OCI-LY1 (cell line): ENCODE results near the gene GALNT2.

Experiments used
- H2AFZ ChIP-seq: fragments of 200-600 bp; sonication (generic), shearing (Covaris generic); 2 replicates; pipeline ENCODE4 v1.6.0; 2014; ENCODE audit warnings: antibody characterized with exemption, mild to moderate bottlenecking, low read length
- H3F3A ChIP-seq: fragments of 200-600 bp; sonication (generic), shearing (Covaris generic); 2 replicates; pipeline ENCODE4 v1.6.0; 2014; ENCODE audit warnings: mild to moderate bottlenecking, antibody characterized with exemption, low read length, moderate library complexity; ENCODE audit not compliant: insufficient read depth
- H3K27ac ChIP-seq: fragments of 200-600 bp; sonication (generic); 2 replicates; pipeline ENCODE4 v1.5.1; 2014; ENCODE audit warnings: low read length, mixed run types, mild to moderate bottlenecking, low read depth; ENCODE audit not compliant: poor library complexity, severe bottlenecking
- H3K27me3 ChIP-seq: fragments of 200-600 bp; sonication (generic); 2 replicates; pipeline ENCODE4 v1.6.0; 2014; ENCODE audit warnings: antibody characterized with exemption, mild to moderate bottlenecking, low read length, moderate library complexity; ENCODE audit not compliant: insufficient read depth
- H3K36me3 ChIP-seq: fragments of 200-600 bp; sonication (generic); 2 replicates; pipeline ENCODE4 v1.6.1; 2014; ENCODE audit warnings: mild to moderate bottlenecking, antibody characterized with exemption, low read length, moderate library complexity, mixed read lengths; ENCODE audit not compliant: insufficient read depth
- H3K4me1 ChIP-seq: fragments of 200-600 bp; sonication (generic); 2 replicates; pipeline ENCODE4 v1.5.1; 2014; ENCODE audit warnings: mild to moderate bottlenecking, low read length, moderate library complexity; ENCODE audit not compliant: insufficient read depth, severe bottlenecking
- H3K4me2 ChIP-seq: fragments of 200-600 bp; sonication (generic), shearing (Covaris generic); 2 replicates; pipeline ENCODE4 v1.6.1; 2014; ENCODE audit warnings: low read length
- H3K4me3 ChIP-seq: fragments of 200-600 bp; sonication (generic); 2 replicates; pipeline ENCODE4 v1.5.1; 2014; ENCODE audit warnings: low read length, low read depth, mild to moderate bottlenecking, mixed read lengths; ENCODE audit not compliant: poor library complexity, severe bottlenecking
- H3K79me2 ChIP-seq: fragments of 200-600 bp; shearing (Covaris generic); 2 replicates; pipeline ENCODE4 v1.6.1; 2016; ENCODE audit warnings: mixed run types, low read length, mixed read lengths; ENCODE audit not compliant: insufficient read depth
- H3K9ac ChIP-seq: fragments of 200-600 bp; sonication (generic), shearing (Covaris generic); 2 replicates; pipeline ENCODE4 v1.6.1; 2014; ENCODE audit warnings: mild to moderate bottlenecking, low read length, mixed read lengths
- H3K9me2 ChIP-seq: fragments of 200-600 bp; sonication (generic), shearing (Covaris generic); 2 replicates; pipeline ENCODE4 v1.6.1; 2014; ENCODE audit warnings: low read depth, mild to moderate bottlenecking, low read length, mixed read lengths
- H3K9me3 ChIP-seq: fragments of 200-600 bp; shearing (Covaris generic); 2 replicates; pipeline ENCODE4 v1.6.1; 2014; ENCODE audit warnings: low read length, mixed read lengths
- H4K20me1 ChIP-seq: fragments of 200-600 bp; sonication (generic), shearing (Covaris generic); 2 replicates; pipeline ENCODE4 v1.6.0; 2016; ENCODE audit warnings: mild to moderate bottlenecking, low read length; ENCODE audit not compliant: insufficient read depth
- EZH2 ChIP-seq: fragments of 200-600 bp; sonication (generic), shearing (Covaris generic); IDR thresholded peaks from 2 replicates; pipeline ENCODE4 v1.8.0; 2017; ENCODE audit warnings: borderline replicate concordance, mixed run types, mild to moderate bottlenecking, antibody characterized with exemption, low read length, moderate library complexity, mixed read lengths
- TF ChIP-seq, protein P1 (sequence below): fragments of 200-600 bp; sonication (generic), shearing (Covaris generic); IDR thresholded peaks from 2 replicates; pipeline ENCODE4 v1.5.1; 2017; ENCODE audit warnings: mild to moderate bottlenecking, antibody characterized with exemption, low read length, moderate library complexity, mixed read lengths

GALNT2 gene

DNA sequence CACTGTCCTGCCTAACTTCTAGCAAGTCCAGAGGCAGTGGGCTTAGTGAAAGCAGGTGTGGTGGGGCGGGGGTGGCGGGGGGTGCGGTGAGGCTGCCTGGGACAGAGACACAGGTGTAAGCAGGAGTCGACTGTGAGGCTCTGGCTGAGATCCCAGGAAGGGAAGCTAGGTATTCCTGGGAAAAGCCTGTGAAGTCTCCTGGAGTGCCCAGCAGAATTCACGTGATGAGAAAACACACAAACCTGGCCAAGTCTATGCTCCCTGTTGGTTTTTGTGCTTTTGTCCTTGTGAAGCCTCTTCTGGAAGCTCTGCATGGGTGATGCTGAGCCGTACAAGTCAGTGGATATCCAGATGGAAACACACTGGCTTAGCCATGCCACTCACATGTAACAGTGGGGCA is 5.3 kb downstream of the GALNT2 start:
- Histone ChIP-seq H3K4me2 (no peak overlapping the region), H3K27ac (no peak overlapping the region), H3K9ac (no peak overlapping the region)

DNA sequence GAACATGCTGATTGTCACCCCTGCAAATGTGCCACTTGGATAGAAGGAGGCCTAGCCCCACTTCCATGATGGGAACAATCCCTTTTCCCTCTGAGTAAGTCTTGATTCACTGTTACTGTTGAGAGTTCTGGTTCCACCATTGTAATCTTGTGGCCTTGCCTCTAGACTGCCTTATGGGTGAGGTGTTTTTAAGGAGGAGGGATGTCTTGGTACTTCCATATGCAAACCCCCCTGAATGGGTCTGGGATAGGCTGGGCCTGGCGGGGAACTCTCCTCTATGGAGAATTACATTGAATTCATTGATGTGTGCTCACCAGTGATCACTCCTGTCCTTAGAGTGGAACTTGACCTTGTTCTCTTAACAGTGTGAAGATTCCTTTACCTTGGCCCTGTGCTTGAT is 5.8 kb downstream of the GALNT2 start:
- no peaks in the 10 kb centered on the region for H3K27me3 ChIP-seq
- no peak overlapping the region for H3K27ac ChIP-seq
- H3K4me3 ChIP-seq: no peak overlapping the region
- H2AFZ ChIP-seq: no peak overlapping the region
- no peaks in the 10 kb centered on the region for H4K20me1 ChIP-seq
- H3K9me2 ChIP-seq: no peaks in the 10 kb centered on the region
- H3K4me2 ChIP-seq: no peak overlapping the region
- H3K36me3 ChIP-seq: peaks cover 13% of the 10 kb centered on the region; the same call in 1 of the 2 replicates
- peaks cover 94% of the 10 kb centered on the region for H3K79me2 ChIP-seq
- no peaks in the 10 kb centered on the region for H3F3A ChIP-seq
- TF ChIP-seq, protein P1, sequence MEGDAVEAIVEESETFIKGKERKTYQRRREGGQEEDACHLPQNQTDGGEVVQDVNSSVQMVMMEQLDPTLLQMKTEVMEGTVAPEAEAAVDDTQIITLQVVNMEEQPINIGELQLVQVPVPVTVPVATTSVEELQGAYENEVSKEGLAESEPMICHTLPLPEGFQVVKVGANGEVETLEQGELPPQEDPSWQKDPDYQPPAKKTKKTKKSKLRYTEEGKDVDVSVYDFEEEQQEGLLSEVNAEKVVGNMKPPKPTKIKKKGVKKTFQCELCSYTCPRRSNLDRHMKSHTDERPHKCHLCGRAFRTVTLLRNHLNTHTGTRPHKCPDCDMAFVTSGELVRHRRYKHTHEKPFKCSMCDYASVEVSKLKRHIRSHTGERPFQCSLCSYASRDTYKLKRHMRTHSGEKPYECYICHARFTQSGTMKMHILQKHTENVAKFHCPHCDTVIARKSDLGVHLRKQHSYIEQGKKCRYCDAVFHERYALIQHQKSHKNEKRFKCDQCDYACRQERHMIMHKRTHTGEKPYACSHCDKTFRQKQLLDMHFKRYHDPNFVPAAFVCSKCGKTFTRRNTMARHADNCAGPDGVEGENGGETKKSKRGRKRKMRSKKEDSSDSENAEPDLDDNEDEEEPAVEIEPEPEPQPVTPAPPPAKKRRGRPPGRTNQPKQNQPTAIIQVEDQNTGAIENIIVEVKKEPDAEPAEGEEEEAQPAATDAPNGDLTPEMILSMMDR: no peak
- TF ChIP-seq EZH2: no peak
- H3K9me3 ChIP-seq: no peaks in the 10 kb centered on the region
- H3K9ac ChIP-seq: no peak overlapping the region
- H3K4me1 ChIP-seq: peaks cover 37% of the 10 kb centered on the region

More for the DNA sequence above, 5.3 kb downstream of the GALNT2 start:
- H2AFZ ChIP-seq: no peak overlapping the region
- TF ChIP-seq, protein P1: no peak
- no peak for TF ChIP-seq EZH2
- no peaks in the 10 kb centered on the region for H3K9me3 ChIP-seq
- H3K27me3 ChIP-seq: no peaks in the 10 kb centered on the region
- H3K4me1 ChIP-seq: peaks cover 37% of the 10 kb centered on the region
- no peaks in the 10 kb centered on the region for H3K9me2 ChIP-seq
- no peaks in the 10 kb centered on the region for H3F3A ChIP-seq
- peaks cover 7% of the 10 kb centered on the region; the same call in 1 of the 2 replicates for H3K36me3 ChIP-seq
- no peak overlapping the region for H3K4me3 ChIP-seq
- no peaks in the 10 kb centered on the region for H4K20me1 ChIP-seq
- peaks cover 88% of the 10 kb centered on the region for H3K79me2 ChIP-seq

DNA sequence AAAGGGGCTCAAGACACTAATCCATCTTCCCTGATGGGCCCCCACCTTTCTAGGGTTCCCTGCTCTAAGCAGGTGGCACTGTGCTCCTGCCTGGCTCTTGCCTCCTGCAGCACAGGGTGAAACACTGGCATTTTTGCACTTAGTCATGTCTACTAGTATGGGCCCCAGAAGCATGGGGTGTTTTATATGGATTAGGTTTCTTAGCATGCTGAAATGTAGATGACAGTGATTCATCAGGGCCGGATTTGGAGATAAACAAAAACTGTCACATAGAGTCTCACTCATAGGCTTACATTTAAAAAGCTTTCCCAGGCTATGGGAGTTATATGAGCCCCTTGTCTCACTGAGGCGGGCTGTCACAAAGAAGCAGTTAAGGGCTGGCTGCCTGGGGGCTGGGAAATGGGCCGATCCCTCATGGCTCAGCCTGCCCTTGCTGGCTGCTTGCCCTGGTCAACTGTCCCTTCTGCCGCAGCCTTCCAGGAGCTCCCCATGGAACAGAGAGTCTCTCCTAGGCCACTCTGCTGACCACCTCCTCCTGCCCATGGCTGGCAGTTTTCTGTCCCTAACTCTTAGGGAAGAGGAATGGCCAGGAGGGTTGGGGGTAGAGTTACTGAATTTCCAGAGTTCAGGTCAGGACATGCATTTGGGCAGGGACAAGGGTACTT is 6.5 kb downstream of the GALNT2 start:
- no peaks in the 10 kb centered on the region for H4K20me1 ChIP-seq
- H3K9ac ChIP-seq: no peak overlapping the region
- peaks cover 36% of the 10 kb centered on the region for H3K4me1 ChIP-seq
- H3K4me3 ChIP-seq: no peak overlapping the region
- H3K27ac ChIP-seq: no peak overlapping the region
- TF ChIP-seq EZH2: no peak
- TF ChIP-seq, protein P1: no peak
- H3K36me3 ChIP-seq: peaks cover 13% of the 10 kb centered on the region; the same call in 1 of the 2 replicates
- H3F3A ChIP-seq: no peaks in the 10 kb centered on the region
- no peak overlapping the region for H3K4me2 ChIP-seq
- no peaks in the 10 kb centered on the region for H3K27me3 ChIP-seq
- peaks cover 97% of the 10 kb centered on the region for H3K79me2 ChIP-seq
- H3K9me3 ChIP-seq: no peaks in the 10 kb centered on the region
- H2AFZ ChIP-seq: no peak overlapping the region
- H3K9me2 ChIP-seq: no peaks in the 10 kb centered on the region
